Measurements from ENCODE around the gene ADCY3.

DNA sequence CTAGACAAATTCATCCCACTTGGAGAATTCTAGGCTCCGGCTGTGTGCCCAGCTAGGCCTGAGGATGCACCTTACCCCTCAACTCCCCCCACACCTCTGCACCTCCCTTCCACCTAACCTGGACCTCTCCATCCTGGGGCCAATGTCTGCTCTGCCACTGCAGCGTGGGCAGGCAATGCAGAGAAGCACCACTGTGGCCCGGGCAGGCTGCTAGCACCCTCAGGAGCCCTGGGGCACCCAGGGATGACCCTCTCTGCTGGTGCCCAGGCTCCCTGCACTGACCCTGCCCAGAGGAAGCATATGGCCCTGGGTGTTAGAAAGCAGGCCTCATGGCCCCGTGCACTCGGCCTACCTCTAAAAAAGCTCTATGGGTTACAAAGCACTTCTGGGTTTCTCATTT, 49.6 kb downstream of the ADCY3 start:
- TF ChIP-seq, protein P1, sequence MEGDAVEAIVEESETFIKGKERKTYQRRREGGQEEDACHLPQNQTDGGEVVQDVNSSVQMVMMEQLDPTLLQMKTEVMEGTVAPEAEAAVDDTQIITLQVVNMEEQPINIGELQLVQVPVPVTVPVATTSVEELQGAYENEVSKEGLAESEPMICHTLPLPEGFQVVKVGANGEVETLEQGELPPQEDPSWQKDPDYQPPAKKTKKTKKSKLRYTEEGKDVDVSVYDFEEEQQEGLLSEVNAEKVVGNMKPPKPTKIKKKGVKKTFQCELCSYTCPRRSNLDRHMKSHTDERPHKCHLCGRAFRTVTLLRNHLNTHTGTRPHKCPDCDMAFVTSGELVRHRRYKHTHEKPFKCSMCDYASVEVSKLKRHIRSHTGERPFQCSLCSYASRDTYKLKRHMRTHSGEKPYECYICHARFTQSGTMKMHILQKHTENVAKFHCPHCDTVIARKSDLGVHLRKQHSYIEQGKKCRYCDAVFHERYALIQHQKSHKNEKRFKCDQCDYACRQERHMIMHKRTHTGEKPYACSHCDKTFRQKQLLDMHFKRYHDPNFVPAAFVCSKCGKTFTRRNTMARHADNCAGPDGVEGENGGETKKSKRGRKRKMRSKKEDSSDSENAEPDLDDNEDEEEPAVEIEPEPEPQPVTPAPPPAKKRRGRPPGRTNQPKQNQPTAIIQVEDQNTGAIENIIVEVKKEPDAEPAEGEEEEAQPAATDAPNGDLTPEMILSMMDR (IDR thresholded peaks at IDR 0.05), result no peak
- TF ChIP-seq POLR2AphosphoS5 (IDR thresholded peaks at IDR 0.05) (no peak), POLR2A (IDR thresholded peaks at IDR 0.05) (no peak), EP300 (IDR thresholded peaks at IDR 0.05) (no peak)
